ENCODE data around the gene GALNT1. TPM values are rescaled to one million over a fixed set of nuclear protein-coding genes. Genes with fewer than 3 reads are reported as not detected.
A peak's percentile ranks its signal among the peaks of the same experiment; 100 is the strongest.

The GALNT1 gene
- polyA plus RNA-seq, 4 donors, result 56.2 to 94.7 (median 76.1) TPM

DNA sequence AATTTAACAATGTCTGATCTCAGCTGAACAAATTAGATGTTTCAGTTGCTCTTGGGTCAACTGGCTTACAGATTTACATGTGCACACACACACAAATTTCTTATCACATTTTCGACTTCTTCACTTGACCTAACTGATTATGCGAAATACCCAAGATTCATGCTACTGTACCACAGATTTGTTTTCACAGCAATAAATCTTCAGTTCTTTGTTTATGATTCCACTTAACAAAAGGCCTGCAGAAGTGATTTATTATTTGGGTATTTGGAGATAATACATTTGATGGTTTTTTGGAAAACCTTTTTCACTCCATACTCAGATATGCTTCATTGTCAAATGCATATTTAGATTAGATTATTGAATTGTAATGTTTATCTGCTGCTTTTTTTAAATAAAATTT lies 129.0 kb downstream of the GALNT1 start:
- DNase-seq (ENCODE audit: low read depth in 4 of 4, low spot score in 3 of 4), result no peak

DNA sequence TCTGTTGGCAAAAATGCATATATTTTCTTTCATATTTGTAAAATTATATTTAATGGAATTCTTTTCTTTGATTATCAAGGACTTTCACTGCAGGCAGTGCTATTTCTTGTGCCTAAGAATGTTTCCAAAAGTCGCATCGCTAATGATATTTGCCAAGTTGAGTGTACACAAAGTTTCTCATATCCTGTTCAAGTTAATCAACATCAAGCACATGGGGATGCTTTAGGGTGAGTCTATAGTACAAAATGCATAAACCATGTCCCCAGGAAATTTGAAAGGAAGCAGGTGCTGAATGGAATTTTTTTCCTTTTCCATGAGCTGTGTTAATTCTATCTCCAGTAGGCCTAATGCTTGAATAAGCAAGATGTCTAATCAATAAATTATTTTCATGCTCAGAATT lies 129.7 kb downstream of the GALNT1 start:
- DNase-seq (ENCODE audit: low read depth in 4 of 4, low spot score in 3 of 4), result no peak

DNA sequence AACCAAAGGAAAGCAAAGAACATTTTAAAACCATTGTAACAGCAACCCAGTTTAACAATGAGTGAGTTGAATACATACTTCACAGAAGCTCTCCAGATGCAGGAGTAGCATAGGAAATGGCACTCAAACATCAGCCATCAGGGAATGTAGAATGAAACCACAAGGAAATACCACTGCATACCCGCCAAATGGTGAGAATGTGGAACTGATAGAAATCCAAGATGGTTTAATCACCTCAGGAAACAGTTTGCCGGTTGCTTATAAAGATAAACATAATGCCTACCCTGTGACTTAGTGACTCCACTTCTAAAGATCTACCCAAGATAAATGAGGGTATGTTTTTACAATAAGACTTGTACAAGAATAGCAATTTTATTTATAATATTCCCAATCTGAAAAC lies 132.0 kb downstream of the GALNT1 start:
- DNase-seq (ENCODE audit: low read depth in 4 of 4, low spot score in 3 of 4), result no peak

DNA sequence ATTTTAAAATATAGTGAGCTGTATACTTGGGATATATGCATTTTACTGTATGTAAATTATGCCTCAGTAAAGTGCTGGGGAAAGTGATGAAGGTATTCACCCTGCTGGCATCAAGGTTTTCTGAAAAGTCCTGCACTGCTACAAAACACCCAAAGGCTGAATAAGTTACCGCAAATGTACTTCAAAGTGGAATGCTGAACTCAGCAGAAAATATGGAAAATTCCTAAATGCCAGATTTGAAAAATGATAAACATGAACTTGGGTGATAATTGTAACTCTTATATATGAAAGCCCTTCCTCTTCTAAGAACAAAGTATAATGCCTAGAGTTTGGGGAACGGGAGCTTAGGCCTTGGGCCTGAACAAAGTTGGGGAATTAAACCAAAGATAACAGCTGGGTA lies 133.0 kb downstream of the GALNT1 start:
- no peak for DNase-seq (ENCODE audit: low read depth in 4 of 4, low spot score in 3 of 4)

DNA sequence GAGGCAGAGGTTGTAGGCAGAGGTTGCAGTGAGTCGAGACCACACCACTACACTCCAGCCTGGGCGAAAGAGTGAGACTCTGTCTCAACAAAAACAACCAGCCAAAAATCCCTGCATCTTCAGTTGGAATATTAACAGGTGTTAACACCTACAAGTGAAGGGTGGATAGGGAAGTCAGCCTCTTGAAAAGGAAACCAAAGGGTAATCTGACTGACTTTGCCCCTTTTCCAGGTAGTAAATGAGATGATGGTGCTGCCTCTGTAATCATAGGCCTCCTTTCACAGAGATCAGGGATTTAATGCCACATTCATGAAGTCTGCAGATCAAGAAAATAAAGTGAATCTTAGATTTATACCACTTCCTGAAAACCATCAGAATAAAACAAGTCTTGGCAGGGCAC lies 133.6 kb downstream of the GALNT1 start:
- no peak for DNase-seq (ENCODE audit: low read depth in 4 of 4, low spot score in 3 of 4)

DNA sequence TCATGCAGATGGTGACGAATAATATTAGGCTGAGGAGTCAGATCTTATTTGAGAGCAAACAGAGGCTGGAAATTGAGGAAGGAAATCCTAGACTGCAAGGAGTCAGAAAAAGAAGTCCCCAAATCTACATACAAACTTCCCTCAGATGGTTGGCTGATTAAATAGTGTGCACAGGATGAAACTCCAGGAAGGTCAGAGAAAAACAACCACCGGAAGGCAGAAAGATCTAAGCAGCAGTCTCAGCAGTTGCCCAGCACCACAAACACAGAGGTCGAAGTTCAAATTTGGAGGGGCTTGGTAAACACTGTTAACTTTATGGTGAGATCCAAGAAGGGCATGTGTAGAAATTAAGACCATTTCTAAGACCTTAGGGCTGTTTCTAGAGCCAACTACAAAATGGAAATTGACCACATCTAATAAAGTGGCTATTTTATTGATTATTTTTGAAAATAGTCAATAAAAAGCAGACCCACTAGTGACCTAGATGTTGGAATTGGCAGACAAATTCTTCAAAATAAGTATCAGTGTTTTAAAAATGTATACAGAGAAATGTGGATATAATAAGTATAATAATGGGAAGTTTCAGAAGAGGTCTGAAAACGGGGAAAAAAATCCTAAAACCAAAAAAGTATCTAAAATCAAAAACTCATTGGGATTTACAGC lies 134.8 kb downstream of the GALNT1 start:
- no peak for DNase-seq (ENCODE audit: low read depth in 4 of 4, low spot score in 3 of 4)

DNA sequence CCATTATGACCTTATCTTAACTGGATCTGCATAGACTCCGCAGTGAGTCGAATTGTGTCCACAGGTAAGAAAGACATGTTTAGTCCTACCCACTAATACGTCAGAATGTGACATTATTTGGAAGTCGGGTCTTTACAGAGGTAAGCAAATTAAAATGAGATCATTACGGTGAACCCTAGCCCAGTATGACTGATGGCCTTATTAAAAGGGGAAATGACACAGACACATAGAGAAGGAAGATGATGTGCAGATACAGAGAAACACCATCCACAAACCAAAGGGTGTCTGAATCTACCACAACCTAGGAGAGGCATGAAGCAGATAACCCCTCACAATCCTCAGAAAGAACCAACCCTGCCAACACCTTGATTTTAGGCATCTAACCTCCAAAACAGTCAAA lies 135.6 kb downstream of the GALNT1 start:
- DNase-seq (ENCODE audit: low read depth in 4 of 4, low spot score in 3 of 4), result no peak

DNA sequence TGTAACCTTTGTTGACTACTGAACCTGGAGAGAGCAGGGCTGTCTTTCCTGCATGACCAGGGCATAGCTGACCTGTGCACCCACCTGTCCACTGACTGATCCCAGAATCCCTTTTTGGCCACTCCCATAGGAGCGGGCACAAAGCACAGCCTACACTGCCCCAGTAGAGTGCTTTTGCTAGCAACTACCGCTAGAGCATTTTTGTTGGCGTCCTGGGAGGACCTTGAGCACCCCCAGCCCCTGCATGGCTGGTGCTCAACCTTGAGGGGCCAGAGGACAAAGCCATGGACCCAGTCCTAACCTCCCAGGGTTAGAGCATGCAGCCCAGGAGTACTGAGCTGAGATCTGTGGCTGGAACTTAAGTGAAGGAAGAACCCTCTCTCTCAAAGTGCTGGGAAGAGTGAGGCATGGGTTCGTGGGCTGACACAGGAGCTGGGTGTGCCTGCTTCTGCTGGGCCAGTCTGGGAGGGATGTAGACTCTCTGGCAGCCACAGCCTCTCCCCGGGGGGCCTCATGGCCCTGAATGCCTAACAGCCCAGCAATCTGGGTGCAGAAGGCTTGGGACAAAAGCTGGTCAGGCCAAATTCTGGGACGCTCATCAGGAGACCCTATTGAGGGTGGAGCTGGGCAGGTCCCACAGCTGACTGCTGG lies 140.0 kb downstream of the GALNT1 start:
- no peak for DNase-seq (ENCODE audit: low read depth in 4 of 4, low spot score in 3 of 4)

DNA sequence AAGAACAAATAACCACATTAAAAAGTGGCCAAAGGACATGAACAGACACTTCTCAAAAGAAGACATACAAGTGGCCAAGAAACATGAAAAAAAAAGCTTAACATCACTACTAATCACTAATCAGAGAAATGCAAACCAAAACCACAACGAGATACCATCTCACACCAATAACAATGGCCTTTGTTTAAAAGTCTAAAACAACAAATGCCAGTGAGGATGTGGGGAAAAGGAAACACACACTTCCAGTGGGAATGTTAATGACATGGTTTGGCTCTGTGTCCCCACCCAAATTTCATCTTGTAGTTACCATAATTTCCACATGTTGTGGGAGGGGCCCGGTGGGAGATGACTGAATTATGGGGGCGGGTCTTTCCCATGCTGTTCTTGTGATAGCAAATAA lies 147.1 kb downstream of the GALNT1 start:
- no peak for DNase-seq (ENCODE audit: low read depth in 4 of 4, low spot score in 3 of 4)

DNA sequence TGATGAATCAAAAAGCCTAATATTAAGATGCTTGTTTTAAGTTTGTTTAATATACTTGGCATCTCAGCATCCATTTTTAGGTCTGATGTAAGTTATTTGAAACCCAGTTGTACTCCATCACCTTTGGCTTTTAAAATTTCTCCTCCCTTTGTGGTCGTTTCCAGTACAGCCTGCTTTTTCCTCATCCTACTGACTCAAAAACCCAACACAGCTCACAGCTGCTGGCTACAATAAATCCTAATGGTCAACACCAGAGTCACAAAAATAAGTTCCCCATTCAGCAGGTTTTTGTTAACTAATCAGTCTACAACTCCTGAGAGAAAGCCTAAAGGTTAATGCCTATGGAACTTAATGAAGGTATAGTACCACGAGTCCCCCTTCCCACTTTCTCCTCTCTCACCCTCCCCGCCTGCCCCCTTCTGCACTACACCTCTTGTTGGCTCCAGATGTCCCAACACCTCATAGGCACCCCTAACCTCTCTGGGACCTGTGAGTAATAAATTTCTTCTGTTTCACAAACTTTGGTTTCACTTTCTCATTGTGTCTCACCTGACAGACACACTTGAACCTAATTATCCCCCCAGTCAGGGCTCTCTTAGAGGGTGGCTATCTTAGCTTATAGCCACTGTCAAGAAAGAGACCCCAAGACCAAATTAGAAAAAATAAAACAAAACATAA lies 148.6 kb downstream of the GALNT1 start:
- peak in 2 of 4 donors; percentile 33 to 42 for DNase-seq (ENCODE audit: low read depth in 4 of 4, low spot score in 3 of 4)

DNA sequence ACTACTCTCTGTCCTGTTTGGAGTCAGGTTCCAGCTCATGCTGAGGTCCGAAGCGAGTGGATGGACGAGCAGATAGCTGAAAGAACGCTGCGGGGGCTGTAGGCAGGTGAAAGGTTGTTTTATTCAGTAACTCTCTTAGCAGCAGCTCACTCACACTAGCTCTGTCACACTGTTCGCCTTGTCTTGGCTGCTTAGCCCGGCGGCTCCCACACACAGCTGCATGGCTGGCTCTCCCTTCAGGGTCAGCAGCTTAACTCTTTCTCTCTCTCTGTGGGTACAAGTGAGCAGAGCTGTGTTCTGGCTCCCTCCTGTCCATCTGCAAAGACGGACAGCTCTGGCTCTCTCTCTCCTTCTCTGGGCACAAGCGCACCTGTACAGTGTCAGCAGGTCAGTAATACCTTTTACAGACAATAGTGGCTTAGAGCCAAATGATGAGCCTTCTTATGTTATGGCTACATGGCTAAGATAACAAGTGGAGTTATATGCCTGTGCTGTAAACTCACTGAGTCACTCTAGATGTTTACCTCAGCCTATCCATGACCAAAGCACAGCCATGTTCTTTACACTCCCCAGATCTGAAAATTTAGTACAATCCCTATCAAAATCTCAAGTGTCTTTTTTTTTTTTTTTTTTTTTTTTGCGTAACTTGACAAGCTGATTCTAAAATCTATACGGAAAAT lies 149.3 kb downstream of the GALNT1 start:
- DNase-seq (ENCODE audit: low read depth in 4 of 4, low spot score in 3 of 4), result peak; percentile 53 to 69 (median 58)

DNA sequence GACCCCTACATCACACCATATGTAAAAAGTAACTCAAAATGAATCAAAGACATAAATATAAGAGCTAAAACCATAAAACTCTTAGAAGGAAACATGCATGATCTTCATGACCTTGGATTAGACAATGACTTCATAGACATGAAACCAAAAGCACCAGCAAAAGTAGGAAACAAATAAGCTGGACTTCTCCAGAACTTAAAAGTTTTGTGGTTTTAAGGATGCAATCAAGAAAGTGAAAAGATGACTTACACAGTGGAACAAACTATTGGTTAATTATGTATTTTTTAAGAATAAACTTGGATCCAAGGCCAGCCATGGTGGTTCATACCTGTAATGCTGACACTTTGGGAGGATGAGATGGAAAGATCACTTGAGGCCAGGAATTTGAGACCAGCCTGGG lies 150.2 kb downstream of the GALNT1 start:
- DNase-seq (ENCODE audit: low read depth in 4 of 4, low spot score in 3 of 4), result no peak

DNA sequence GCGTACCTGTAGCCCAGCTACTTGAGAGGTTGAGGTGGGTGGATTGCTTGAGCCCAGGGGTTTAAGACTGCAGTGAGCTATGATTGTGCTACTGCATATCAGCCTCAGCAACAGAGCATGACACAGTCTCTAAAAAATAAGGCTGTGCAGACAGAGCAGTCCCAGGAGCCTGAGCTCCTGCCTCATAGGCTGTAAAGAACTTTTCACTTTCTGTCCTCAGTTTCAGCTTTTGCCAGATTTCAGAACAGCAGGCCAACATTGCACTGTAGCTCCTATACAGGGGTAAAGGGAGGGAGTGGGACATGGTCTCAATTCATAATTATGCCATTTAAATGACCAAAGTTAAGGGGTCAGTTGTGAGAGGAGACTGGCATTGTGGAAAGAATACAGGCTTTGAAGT lies 150.6 kb downstream of the GALNT1 start:
- DNase-seq (ENCODE audit: low read depth in 4 of 4, low spot score in 3 of 4), result no peak

DNA sequence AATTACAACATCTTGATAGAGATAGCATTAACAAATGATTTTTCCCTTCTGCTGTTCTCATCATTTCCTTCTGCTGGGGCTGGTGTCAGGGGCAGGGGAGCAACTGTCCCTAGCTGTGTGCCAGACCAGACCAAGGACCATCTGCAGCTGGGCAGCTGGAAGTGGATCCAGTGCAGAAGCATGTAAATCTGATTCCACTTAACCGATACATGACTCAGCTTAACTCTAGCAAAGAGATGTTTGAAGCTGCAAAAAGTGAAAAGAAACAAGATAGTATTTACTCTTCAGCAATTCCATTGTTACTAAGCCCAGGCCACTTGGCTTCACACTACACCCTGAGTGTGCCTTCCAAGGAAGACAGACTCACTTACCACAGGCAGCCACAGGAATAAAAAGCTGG lies 151.1 kb downstream of the GALNT1 start:
- DNase-seq (ENCODE audit: low read depth in 4 of 4, low spot score in 3 of 4), result no peak

DNA sequence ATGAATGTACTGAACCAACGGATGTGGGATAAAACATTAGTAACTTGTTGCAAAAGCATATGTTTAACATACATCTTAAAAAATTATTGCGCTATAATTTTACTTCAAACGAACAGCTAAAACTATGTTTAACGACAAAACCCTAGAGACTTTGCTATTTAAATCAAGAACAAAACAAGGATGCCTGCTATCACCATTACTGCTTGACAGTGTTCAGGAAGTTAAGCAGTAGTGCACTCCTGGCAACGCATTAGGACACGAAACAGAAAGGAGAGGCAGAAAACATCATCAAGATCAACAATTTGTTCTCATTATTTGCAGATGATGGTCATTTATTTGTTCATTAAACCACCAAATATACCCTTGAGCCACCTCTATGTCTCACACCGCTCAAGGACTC lies 151.9 kb downstream of the GALNT1 start:
- peak in 1 of 4 donors; percentile 19 for DNase-seq (ENCODE audit: low read depth in 4 of 4, low spot score in 3 of 4)

DNA sequence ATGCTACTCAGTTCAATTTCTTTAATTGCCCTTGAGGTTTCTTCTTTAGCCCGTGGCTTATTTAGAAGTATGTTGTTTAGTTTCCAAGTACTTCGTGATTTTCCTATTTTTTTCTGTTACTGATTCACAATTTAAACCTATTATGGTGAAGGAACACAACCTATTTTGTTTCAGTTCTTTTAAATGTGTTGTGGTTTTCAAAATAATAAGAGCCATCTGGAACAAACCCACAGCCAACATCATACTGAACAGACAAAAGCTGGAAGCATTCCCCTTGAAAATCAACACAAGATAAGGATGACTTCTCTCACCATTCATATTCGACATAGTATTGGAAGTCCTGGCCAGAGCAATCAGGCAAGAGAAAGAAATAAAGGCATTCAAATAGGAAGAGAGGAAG lies 155.2 kb downstream of the GALNT1 start:
- DNase-seq (ENCODE audit: low read depth in 4 of 4, low spot score in 3 of 4), result no peak

DNA sequence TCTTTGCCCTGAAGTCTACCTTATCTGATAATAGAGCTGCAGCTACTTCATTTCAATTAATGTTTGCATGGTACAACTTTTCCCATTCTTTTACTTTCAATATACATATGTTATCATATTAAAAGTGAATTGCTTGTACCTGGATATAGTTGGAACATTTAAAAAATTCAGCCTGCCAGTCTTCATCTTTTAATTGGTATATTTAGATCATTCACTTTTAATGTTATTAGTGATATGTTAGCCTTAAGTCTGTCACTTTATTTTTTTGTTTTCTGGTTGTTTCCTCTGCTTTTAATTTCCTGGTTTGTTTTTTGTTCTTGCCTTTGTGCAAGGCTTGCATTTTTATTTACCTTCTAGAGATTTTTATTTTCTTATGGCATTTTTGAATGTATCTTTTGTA lies 158.2 kb downstream of the GALNT1 start:
- no peak for DNase-seq (ENCODE audit: low read depth in 4 of 4, low spot score in 3 of 4)

DNA sequence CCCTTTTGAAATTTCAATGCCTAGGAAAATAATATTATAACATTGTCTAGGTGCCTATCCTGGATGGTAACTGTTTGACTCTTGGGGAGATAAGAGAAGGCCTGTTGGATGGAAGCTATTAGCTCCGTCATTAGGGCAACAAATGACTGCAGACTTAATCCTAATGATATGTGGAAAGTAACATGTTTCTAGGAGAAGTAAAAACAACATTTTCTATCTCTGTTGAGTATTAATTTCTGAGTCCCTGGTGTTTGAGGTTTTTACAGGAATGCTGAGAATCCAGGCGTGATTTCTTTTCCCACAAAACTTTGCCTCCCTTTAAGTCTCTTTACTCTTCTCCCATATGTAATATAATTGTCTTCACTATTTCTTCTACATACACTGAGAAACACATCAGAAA lies 159.1 kb downstream of the GALNT1 start:
- DNase-seq (ENCODE audit: low read depth in 4 of 4, low spot score in 3 of 4), result no peak

DNA sequence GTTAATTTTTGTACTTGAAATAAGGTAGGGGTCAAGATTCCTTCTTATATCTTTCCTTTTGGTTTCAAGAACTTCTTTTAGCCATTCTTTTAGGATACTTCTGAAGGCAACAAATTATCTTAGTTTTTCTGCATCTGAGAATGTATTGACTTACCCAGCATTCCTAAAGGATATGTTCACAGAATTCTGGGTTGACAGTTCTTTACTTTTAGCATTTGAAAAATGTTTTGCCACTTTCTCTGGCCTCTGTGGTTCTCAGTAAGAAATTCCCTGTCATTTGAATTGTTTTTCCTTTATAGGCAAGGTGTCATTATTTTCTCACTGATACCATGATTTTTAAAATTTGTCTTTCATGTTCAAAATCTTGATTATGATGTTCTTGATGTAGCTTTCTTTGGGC lies 162.4 kb downstream of the GALNT1 start:
- no peak for DNase-seq (ENCODE audit: low read depth in 4 of 4, low spot score in 3 of 4)

DNA sequence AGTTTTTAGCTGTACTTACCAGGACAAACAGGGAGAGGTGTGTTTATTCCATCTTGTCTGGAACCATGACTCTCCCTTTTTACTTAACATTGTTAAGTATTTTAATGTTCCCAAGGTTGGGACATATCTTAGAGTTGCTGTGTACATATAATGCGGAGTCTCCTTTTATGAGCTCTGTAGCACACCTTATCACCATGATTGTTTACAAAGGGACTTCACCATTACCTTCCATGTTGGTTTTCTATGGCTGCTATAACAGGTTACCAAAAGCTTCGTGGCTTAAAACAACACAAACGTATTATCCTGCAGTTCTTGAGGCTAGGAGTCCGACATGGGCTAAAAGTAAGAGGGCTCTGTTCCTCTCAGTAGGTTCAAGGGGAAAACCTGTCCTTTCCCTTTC lies 164.3 kb downstream of the GALNT1 start:
- no peak for DNase-seq (ENCODE audit: low read depth in 4 of 4, low spot score in 3 of 4)

DNA sequence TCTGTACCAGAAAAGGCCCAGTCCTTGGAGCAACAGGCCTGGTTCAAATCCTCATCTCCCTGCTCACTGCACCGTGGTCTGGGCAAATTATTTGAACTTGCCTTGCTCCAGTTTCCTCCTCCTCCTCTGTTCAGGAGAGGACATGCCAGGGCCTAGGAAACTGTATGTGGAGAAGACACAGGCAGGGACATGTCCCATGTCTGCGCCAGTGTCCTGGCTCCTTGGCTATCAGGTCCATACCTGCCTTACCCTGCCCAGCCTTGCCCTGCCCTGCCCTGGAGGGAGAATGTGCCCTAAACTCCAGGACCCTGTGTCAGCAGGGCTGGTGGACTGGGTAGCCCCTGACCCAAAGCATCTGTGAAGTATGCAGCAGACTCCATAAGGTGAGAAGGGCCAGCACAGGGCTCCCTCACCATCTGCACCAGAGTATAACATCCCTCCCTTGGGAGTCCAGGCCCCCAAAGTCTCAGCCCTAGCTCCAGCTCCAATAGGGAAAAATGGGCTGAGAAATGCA lies 165.3 kb downstream of the GALNT1 start:
- no peak for DNase-seq (ENCODE audit: low read depth in 4 of 4, low spot score in 3 of 4)
